Psoas muscle (tissue), 8 donors: ENCODE data around the gene IGFBP1. TPM values are rescaled to one million over a fixed set of nuclear protein-coding genes. Genes with fewer than 3 reads are reported as not detected.

Source experiments
- ATAC-seq, 4 donors: fragments of 200-7000 bp; cut with Tn5 transposase; one replicate each; pipeline ENCODE4 v1.9.1; 2020; ENCODE audit warnings: moderate library complexity in 3 of 4, mild to moderate bottlenecking in 2 of 4
- DNase-seq, 2 donors: peaks; one replicate each; pipeline ENCODE4 v3.0.0-alpha.2; 2020
- H3K27ac ChIP-seq: fragments of 200-600 bp; one replicate; pipeline ENCODE4 v1.8.0; 2022
- H3K27me3 ChIP-seq, 3 donors: fragments of 200-600 bp in 1 of 3; one replicate each; pipeline versions ENCODE4 v1.6.1 to v1.8.0; 2013 to 2022; ENCODE audit warnings: low read length in 2 of 3, mild to moderate bottlenecking in 2 of 3, moderate library complexity in 1 of 3; ENCODE audit not compliant: insufficient read depth in 3 of 3
- H3K36me3 ChIP-seq, 2 donors: fragments of 200-600 bp in 1 of 2; one replicate each; pipeline versions ENCODE4 v1.6.1 to v1.8.0; 2013 to 2022; ENCODE audit warnings: low read depth in 1 of 2, mild to moderate bottlenecking in 1 of 2, moderate library complexity in 1 of 2; ENCODE audit not compliant: insufficient read depth in 1 of 2
- H3K4me1 ChIP-seq: fragments of 200-600 bp; one replicate; pipeline ENCODE4 v1.8.0; 2022
- H3K4me3 ChIP-seq: fragments of 200-600 bp; one replicate; pipeline ENCODE4 v1.8.0; 2022; ENCODE audit warnings: mild to moderate bottlenecking
- H3K9me3 ChIP-seq: fragments of 200-600 bp; one replicate; pipeline ENCODE4 v1.8.0; 2022
- WGBS, 3 donors: extraction: QIAGEN DNeasy Blood & Tissue Kit; methylation state at CpG; one replicate each; pipeline versions ENCODE4 v1.1.6 to v1.1.7; 2013; 5-methylcytosine and 5-hydroxymethylcytosine counted together
- intact Hi-C, 2 donors: fragments of 100-400 bp; cut with DNase I; formaldehyde crosslinking; loops; one replicate each; pipeline versions ENCODE4 v1.11.0 to v1.14.2; 2022
- polyA plus RNA-seq, 3 donors: library from polyadenylated mRNA; stranded (reverse); fragments of 200-250 nt; gene quantifications; one replicate each; pipeline ENCODE4 v1.2.3, GENCODE V29; 2013
- total RNA-seq, 4 donors: library from RNA; stranded (reverse); fragmentation: NEBNext Ultra II Directional in 2 of 4; extraction: Animal tissue kit (Norgen Biotek cat#: 25700) in 2 of 4; gene quantifications; one replicate each; pipeline versions ENCODE4 v1.2.1 to v1.2.4, GENCODE V29; 2021 to 2023
- TF ChIP-seq, protein P1 (sequence below): fragments of 200-600 bp; IDR thresholded peaks from one replicate; pipeline ENCODE4 v1.8.0; 2022; ENCODE audit warnings: antibody characterized with exemption
- donor health status: healthy with polysubstance abuse.
- donor health status: DM: no; HTN: no; CAD: no; lungs with moderate emphysema.
- donor health status: Bipolar disorder and iron deficiency.
- donor health status: healthy.
- donor health status: DM: yes; HTN: yes; CAD: no.
- donor health status: DM: no; HTN: no; CAD: no.
- donor health status: DM: no; HTN: no; CAD: no.
- donor health status: DM: yes; HTN: yes; CAD: no.

Gene IGFBP1
- total and polyA plus RNA-seq, 7 donors, result not detected

DNA sequence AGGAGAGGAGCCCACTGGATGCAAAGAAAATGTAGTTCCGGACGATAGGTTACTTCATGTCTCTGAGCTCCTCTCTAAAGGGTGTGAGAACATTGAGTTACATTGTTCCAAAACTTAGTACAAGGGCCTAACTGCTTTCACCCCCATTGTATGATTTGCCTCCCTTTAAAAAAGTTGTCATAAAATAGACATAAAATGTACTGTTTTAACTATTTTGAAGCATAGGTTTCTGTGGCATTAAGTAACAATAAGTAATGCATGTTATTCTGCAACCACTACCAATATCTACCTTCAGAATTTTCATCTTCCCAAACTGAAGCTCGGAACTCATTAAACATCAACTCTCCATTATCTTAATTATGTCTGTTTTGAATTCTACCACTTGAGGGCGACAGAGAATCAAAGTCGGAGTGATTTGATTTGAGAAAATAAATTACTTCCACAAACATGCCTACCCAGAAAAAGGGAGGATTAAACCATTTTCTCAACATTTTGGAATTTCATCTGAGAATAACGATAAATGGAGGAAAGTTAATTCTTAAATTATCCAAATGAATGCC lies 2.7 kb downstream of the IGFBP1 start:
- intact Hi-C loops, result no loop called here
- Histone ChIP-seq H3K9me3 (no peaks in the 10 kb centered on the region), H3K27me3 (peaks cover 0 to 40% (median 10%) of the 10 kb centered on the region in 3 donors), H3K36me3 (no peaks in the 10 kb centered on the region), H3K4me1 (no peaks in the 10 kb centered on the region), H3K27ac (no peak overlapping the region), H3K4me3 (no peak overlapping the region)
- DNase-seq, result no peak
- ATAC-seq, result no peak
- TF ChIP-seq, protein P1, sequence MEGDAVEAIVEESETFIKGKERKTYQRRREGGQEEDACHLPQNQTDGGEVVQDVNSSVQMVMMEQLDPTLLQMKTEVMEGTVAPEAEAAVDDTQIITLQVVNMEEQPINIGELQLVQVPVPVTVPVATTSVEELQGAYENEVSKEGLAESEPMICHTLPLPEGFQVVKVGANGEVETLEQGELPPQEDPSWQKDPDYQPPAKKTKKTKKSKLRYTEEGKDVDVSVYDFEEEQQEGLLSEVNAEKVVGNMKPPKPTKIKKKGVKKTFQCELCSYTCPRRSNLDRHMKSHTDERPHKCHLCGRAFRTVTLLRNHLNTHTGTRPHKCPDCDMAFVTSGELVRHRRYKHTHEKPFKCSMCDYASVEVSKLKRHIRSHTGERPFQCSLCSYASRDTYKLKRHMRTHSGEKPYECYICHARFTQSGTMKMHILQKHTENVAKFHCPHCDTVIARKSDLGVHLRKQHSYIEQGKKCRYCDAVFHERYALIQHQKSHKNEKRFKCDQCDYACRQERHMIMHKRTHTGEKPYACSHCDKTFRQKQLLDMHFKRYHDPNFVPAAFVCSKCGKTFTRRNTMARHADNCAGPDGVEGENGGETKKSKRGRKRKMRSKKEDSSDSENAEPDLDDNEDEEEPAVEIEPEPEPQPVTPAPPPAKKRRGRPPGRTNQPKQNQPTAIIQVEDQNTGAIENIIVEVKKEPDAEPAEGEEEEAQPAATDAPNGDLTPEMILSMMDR, result peak; percentile 62
- WGBS, 3 donors, result 33 to 37% (median 37%) methylated on average over 6 of the region's 6 CpGs

DNA sequence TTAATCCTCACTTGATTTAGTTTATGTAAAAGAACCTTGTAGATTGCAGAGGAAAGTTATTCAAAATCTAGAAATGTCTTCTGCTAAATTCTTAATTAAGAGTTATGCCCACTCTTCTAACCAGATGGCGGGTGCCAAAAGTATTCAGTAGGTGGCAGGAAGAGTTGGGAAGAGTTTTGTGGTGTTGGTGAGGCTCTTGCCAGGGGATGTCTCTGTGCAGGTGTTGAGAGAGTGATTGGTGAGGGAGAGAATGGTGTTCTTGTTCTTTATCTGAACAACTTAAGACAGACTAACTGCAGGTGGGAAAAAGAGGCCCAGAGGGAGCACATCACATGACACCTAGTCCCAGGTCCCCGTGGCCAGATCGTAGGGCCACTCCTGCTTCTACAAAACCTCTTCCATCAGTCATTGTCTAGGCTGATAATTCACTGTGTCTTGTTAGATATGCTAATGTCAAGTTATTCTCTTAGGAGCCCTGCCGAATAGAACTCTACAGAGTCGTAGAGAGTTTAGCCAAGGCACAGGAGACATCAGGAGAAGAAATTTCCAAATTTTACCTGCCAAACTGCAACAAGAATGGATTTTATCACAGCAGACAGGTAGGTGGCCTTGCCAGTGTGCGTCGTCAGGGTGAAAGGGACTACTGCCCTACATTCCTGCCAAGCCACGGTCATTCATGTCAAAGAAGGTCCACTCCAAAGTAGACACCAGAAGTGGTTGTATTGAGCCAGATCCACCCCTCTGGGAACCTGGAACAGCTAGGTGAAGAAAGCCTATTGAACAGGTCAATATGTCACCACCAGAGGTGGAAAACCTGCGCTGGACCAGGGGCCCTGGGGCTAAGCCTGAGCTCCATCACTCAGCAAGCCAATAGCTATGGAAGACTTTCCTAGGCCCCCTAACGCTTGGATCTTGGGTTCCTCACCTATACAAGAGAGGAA lies 3.4 kb downstream of the IGFBP1 start:
- Histone ChIP-seq H3K4me1 (no peaks in the 10 kb centered on the region), H3K36me3 (no peaks in the 10 kb centered on the region), H3K4me3 (no peak overlapping the region), H3K27ac (no peak overlapping the region), H3K27me3 (peaks cover 0 to 34% (median 10%) of the 10 kb centered on the region in 3 donors), H3K9me3 (no peaks in the 10 kb centered on the region)
- intact Hi-C loops, result no loop called here
- no peak for DNase-seq
- TF ChIP-seq, protein P1, result no peak
- 83 to 84% (median 83%) methylated on average over 10 of the region's 10 CpGs for WGBS, 3 donors
- ATAC-seq, result no peak

DNA sequence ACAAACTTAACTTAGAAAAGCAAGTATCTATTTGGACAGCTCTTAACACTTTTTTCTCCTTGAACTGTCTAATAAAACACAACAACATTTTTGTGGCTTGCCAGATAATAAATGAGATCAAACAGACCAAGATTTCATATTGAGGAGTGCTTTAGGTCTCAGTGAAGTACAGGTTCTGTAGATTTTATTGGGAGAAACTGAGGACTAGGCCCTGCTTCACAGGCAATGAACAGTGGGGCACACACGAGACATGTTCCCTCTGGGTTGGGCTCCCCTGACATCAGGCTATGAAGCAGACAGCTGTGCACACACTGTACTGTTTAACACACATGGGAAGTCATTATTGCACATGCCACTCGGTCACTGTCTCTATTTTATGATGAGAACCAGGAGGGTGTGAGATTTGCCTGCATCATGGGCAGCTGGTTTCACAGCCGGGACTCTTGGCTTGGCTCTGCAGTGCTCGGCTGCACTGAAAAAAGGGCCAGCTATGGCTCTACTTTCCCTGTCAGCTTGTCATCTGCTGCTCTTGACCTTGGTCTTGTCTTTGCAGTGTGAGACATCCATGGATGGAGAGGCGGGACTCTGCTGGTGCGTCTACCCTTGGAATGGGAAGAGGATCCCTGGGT lies 4.2 kb downstream of the IGFBP1 start:
- WGBS, 3 donors, result 65 to 71% (median 70%) methylated on average over 6 of the region's 6 CpGs
- intact Hi-C loops, result no loop called here
- Histone ChIP-seq H3K4me1 (no peaks in the 10 kb centered on the region), H3K4me3 (no peak overlapping the region), H3K27me3 (peaks cover 0 to 26% (median 10%) of the 10 kb centered on the region in 3 donors), H3K27ac (no peak overlapping the region), H3K9me3 (no peaks in the 10 kb centered on the region), H3K36me3 (no peaks in the 10 kb centered on the region)
- ATAC-seq (no peak), DNase-seq (no peak)
- TF ChIP-seq, protein P1, result no peak

DNA sequence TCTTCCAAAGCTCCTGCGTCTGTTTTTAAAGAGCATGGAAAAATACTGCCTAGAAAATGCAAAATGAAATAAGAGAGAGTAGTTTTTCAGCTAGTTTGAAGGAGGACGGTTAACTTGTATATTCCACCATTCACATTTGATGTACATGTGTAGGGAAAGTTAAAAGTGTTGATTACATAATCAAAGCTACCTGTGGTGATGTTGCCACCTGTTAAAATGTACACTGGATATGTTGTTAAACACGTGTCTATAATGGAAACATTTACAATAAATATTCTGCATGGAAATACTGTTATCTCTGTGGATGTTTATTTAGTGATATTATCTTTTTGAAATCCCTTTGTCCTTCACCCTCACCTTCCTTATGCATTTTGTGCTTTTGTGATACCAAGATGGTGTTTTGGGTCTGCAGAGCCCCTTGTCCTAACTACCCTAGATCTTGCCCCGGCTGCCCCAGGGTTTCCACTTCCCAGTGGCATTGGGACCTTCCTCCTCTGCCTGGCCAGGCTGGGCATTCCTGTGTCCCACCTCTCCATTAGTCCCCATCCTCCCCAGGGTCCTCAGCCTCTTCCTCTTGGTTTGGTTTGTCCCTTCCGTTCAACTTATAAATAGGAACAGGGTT lies 5.2 kb downstream of the IGFBP1 start:
- DNase-seq, result no peak
- Histone ChIP-seq H3K27me3 (peaks cover 0 to 16% (median 7%) of the 10 kb centered on the region in 3 donors), H3K4me1 (no peaks in the 10 kb centered on the region), H3K9me3 (no peaks in the 10 kb centered on the region), H3K4me3 (no peak overlapping the region), H3K36me3 (no peaks in the 10 kb centered on the region), H3K27ac (no peak overlapping the region)
- intact Hi-C loops, result no loop called here
- TF ChIP-seq, protein P1, result no peak
- no peak for ATAC-seq
- 79 to 81% (median 81%) methylated on average over 5 of the region's 5 CpGs for WGBS, 3 donors
